SK-N-MC (cell line): ENCODE data around the gene TAF11.

Experiments
- DNase-seq: peaks from one replicate; pipeline ENCODE4 v3.0.0-alpha.2; 2011; ENCODE audit warnings: low read depth, low spot score
- H3K27ac ChIP-seq: fragments of 200-600 bp; sonication (generic); 2 replicates; pipeline ENCODE4 v1.5.1; 2016; ENCODE audit warnings: mixed run types
- H3K36me3 ChIP-seq: fragments of 200-600 bp; sonication (generic); 2 replicates; pipeline ENCODE4 v1.6.1; 2017; ENCODE audit warnings: antibody characterized with exemption, low read length, mixed read lengths; ENCODE audit not compliant: insufficient read depth
- H3K4me3 ChIP-seq: fragments of 200-600 bp; sonication (generic); 2 replicates; pipeline ENCODE4 v1.5.1; 2016
- H3K9ac ChIP-seq: fragments of 200-600 bp; sonication (generic); 2 replicates; pipeline ENCODE4 v1.8.0; 2017; ENCODE audit warnings: mixed run types, mixed read lengths; ENCODE audit not compliant: insufficient read length
- H3K9me3 ChIP-seq: fragments of 200-600 bp; sonication (generic); 2 replicates; pipeline ENCODE4 v1.6.1; 2017; ENCODE audit warnings: low read depth, mild to moderate bottlenecking, antibody characterized with exemption, low read length, moderate library complexity, mixed read lengths
- EZH2 ChIP-seq: fragments of 200-600 bp; sonication (generic); IDR thresholded peaks from one replicate; pipeline ENCODE4 v1.6.1; 2017; ENCODE audit warnings: antibody characterized with exemption
- FOXP2 ChIP-seq: optimal IDR thresholded peaks from 2 replicates; pipeline ENCODE3; 2011; ENCODE audit warnings: mild to moderate bottlenecking, moderate library complexity; ENCODE audit not compliant: insufficient read depth; ENCODE audit errors: extremely low read length, control extremely low read depth
- POLR2AphosphoS5 ChIP-seq: IDR thresholded peaks from 2 replicates; pipeline ENCODE4 v1.6.1; 2012; ENCODE audit warnings: mild to moderate bottlenecking, low read depth, low read length, borderline replicate concordance

Gene TAF11

GRCh38 chr6:34877259-34877658, 10.6 kb downstream of the TAF11 start:
- H3K9ac ChIP-seq: no peak overlapping the region
- no peak overlapping the region for H3K27ac ChIP-seq
- peaks cover 40% of the 10 kb centered on the region for H3K36me3 ChIP-seq
- H3K9me3 ChIP-seq: no peaks in the 10 kb centered on the region
- no peak for DNase-seq
- TF ChIP-seq FOXP2 (no peak), EZH2 (no peak), POLR2AphosphoS5 (no peak)
- no peak overlapping the region for H3K4me3 ChIP-seq

GRCh38 chr6:34876472-34876871, 11.4 kb downstream of the TAF11 start:
- TF ChIP-seq POLR2AphosphoS5: no peak
- no peak for TF ChIP-seq EZH2
- no peak for TF ChIP-seq FOXP2
- Histone ChIP-seq H3K36me3 (peaks cover 47% of the 10 kb centered on the region), H3K27ac (no peak overlapping the region), H3K9me3 (no peaks in the 10 kb centered on the region), H3K9ac (no peak overlapping the region), H3K4me3 (no peak overlapping the region)
- DNase-seq: no peak

GRCh38 chr6:34875292-34876213, 12.3 kb downstream of the TAF11 start:
- Histone ChIP-seq H3K9me3 (no peaks in the 10 kb centered on the region), H3K36me3 (peaks cover 56% of the 10 kb centered on the region), H3K27ac (peak overlapping the region; percentile 47), H3K4me3 (no peak overlapping the region), H3K9ac (no peak overlapping the region)
- no peak for TF ChIP-seq EZH2
- TF ChIP-seq POLR2AphosphoS5: no peak
- no peak for TF ChIP-seq FOXP2
- no peak for DNase-seq

- Histone ChIP-seq H3K36me3 (peaks cover 58% of the 10 kb centered on the region), H3K27ac (no peak overlapping the region), H3K9ac (no peak overlapping the region), H3K9me3 (no peaks in the 10 kb centered on the region), H3K4me3 (no peak overlapping the region)
- no peak for DNase-seq
- TF ChIP-seq EZH2 (no peak), FOXP2 (no peak), POLR2AphosphoS5 (no peak)
These were observed 15.5 kb downstream of the TAF11 start for GRCh38 chr6:34872332-34872731.

GRCh38 chr6:34871853-34872252, 16.0 kb downstream of the TAF11 start:
- no peak overlapping the region for H3K4me3 ChIP-seq
- DNase-seq: no peak
- H3K36me3 ChIP-seq: peaks cover 57% of the 10 kb centered on the region
- no peak overlapping the region for H3K27ac ChIP-seq
- TF ChIP-seq POLR2AphosphoS5 (no peak), EZH2 (no peak), FOXP2 (no peak)
- H3K9me3 ChIP-seq: no peaks in the 10 kb centered on the region
- no peak overlapping the region for H3K9ac ChIP-seq

- H3K36me3 ChIP-seq: peaks cover 56% of the 10 kb centered on the region
- H3K9me3 ChIP-seq: no peaks in the 10 kb centered on the region
- no peak overlapping the region for H3K27ac ChIP-seq
- H3K9ac ChIP-seq: no peak overlapping the region
- DNase-seq: no peak
- H3K4me3 ChIP-seq: no peak overlapping the region
- TF ChIP-seq EZH2: no peak
- TF ChIP-seq FOXP2: no peak
- TF ChIP-seq POLR2AphosphoS5: no peak
These were observed 20.4 kb downstream of the TAF11 start for GRCh38 chr6:34867484-34867883.

GRCh38 chr6:34866509-34866908, 21.3 kb downstream of the TAF11 start:
- Histone ChIP-seq H3K27ac (no peak overlapping the region), H3K9ac (no peak overlapping the region), H3K4me3 (no peak overlapping the region), H3K9me3 (no peaks in the 10 kb centered on the region), H3K36me3 (peaks cover 47% of the 10 kb centered on the region)
- DNase-seq: no peak
- no peak for TF ChIP-seq POLR2AphosphoS5
- no peak for TF ChIP-seq EZH2
- no peak for TF ChIP-seq FOXP2

- DNase-seq: no peak
- no peak overlapping the region for H3K4me3 ChIP-seq
- no peaks in the 10 kb centered on the region for H3K9me3 ChIP-seq
- peaks cover 42% of the 10 kb centered on the region for H3K36me3 ChIP-seq
- H3K27ac ChIP-seq: peak overlapping the region; percentile 46; the same call in 1 of the 2 replicates
- peak overlapping the region; percentile 41 for H3K9ac ChIP-seq
- TF ChIP-seq POLR2AphosphoS5: no peak
- TF ChIP-seq EZH2: no peak
- TF ChIP-seq FOXP2: no peak
These were observed 22.7 kb downstream of the TAF11 start for GRCh38 chr6:34865107-34865506.
